GM18517 (cell line): Measurements from ENCODE around the gene CPXM2.
"Not testable (repeated sequence)": the region's sequence is repeated elsewhere in the genome, so short reads cannot be mapped to it uniquely, and the experiment has no call there.

ENCODE experiments used
- ATAC-seq: cut with Tn5 transposase; IDR thresholded peaks from one replicate; pipeline ENCODE4 v1.9.1; 2021; ENCODE audit warnings: mild to moderate bottlenecking, moderate library complexity; ENCODE audit not compliant: unreplicated experiment

The CPXM2 gene

DNA sequence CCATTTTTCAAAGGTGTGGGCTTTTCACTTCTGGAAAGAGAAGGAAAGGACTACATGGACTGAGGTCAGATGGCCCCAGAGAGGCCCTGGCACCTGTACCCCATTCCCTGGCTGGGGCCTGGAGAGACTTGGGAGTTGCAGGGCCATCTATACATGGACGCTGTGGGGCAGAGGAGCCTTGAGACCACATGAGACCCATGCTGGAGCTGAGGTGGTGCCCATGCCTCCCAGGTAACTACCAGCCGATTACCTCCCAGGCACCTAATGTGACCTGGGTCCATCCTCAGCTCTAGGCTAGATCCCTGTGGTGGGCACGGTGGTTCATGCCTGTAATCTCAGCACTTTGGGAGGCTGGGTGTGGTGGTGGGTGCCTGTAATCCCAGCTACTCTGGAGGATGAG is 144.2 kb downstream of the CPXM2 start:
- no peak for ATAC-seq

- no peak for ATAC-seq
Measured at GRCh38 chr10:123746942-123747341, 144.7 kb downstream of the CPXM2 start.

GRCh38 chr10:123746520-123746919 is 145.1 kb downstream of the CPXM2 start:
- no peak for ATAC-seq

- no peak for ATAC-seq
Measured at GRCh38 chr10:123746061-123746460, 145.5 kb downstream of the CPXM2 start.

DNA sequence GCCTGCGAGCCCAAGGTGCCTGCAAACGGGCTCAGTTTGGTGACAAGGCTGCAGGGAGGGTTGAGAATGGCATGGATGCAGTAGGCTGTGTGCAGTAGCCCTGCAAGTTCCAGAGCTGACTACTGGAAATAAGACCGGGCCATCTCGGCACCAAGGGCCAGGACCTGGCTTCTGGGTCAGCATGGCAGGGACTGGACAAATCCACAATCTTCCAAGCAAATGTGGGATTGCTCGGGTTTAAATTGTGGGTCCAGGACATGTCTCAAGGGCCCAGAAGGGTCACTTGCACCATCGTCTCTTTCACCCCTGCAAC is 147.4 kb downstream of the CPXM2 start:
- no peak for ATAC-seq

DNA sequence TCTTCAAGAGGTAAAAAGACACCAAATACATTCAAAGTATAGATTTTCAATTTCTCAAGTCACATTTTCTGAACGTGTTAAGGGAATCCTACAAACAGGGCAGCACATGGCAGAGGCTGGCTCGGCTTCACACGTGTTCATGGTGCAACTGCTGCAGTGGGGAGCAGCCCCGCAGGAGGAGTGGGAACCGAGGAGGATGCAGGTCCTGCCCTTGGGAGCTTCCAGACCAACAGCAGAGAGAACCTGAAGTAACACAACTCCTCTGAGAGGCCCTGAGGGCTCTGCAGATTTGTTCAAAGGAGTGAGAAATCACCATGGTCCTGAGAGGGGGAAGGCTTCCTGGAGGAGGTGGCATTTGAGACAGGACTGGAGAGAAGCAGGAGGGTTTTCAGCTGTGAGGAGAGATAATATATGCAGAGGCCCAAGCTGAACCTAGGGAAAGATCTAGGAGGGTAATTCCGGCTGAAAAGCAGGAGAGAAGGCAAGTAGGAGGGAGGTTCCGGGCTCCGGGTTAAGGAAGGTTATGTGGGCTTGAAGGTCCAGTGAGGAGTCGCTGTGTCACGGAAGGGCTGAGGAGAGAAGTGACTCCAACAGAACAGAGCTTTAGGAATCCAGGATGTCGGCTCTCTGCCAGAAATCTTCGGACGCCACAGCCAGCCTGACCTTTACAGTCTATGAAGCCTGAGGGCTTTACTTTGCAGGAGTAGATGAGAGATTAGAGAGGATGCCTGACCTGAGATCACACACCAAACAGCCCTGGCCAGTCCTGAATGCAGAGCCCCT is 148.0 kb downstream of the CPXM2 start:
- no peak for ATAC-seq

DNA sequence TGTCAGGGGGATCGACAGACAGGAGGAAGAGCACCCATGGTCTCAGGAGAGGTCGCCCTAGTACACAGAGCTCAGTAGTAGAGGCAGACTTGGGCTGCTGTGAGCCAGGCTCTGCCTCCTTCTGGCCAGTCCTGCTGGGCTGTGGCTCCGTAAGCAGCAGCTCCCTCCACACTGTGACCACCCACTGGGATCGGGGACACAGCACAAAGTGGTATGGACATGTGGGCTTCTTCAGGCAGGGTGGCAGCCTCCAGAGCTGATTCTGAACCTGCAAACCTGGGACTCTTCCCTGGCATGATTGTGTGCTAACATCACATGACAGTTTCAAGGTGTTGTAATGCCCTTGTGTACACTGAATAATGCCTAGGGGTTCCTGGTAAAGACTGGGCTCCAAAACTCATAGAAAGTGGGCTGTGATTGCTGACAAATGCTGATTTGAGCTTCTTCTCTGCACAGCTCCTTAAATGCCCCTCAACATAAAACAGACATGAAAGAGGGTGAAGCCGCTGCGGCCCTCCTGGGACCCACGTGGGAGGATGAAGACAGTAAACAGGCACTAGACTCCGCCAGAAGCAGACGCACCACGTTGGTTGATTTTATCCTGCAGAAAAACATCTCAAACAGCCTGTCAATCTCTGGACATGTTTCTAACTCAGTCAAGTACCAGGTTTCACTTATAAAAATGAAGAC is 148.7 kb downstream of the CPXM2 start:
- ATAC-seq: no peak

DNA sequence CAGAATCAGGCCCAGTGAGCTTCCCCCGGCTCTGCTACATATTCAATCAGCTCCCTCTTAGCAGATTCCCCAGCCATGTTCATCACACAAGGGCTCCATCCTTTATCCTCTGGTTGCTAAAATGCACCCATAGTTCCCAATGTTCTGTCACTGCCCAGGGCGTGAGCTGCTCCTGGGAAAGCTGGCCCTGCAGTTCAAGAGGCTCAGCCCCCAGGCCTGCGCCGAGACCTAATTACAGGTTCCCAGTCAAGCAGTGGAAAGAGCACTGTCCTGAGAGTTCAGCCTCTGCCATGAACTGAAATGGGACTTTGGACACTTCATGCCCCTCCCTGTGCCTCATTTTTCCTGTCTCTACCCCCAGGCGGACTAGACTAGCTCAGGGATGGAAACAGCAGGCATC is 149.9 kb downstream of the CPXM2 start:
- ATAC-seq: no peak

DNA sequence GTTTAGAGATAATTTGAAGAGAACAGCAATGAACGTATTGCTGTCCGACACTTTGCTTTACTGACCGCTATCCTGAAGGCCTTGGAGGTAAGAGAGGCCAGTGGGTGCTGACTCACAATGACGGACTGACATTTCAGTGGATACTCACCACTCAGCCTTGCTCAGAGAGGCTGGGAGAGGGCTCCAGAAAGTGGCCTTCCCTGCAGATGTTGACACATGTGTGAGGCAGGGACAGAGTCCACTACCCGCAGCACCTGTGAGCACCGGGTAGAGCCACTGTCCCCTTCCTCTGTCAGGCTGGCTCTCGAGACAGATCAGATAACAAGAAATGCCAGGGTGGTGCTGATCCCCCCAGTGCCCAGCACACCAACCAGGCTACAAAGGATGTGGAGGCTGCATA is 150.5 kb downstream of the CPXM2 start:
- ATAC-seq: no peak

GRCh38 chr10:123736917-123737316 is 154.7 kb downstream of the CPXM2 start:
- ATAC-seq: not testable (repeated sequence)

DNA sequence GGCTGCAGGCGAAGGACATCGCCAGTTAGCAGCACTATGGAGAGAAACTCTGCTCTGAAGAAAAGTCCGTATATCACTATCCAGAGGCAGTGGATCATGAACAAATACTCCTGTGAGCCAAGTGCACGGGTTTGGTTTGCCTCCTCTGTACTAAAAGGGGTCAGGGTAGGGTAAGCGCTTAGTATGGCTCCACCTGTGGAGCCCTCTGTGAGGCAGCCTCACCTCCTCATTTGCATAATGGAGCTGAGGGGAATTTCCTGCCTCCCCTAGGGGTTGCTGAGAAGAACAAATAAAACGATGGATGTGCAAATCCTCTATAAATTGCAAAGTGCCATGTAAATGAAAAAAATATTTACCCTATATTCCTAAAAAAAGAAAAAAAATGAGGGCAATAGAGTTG is 162.1 kb downstream of the CPXM2 start:
- ATAC-seq: no peak

DNA sequence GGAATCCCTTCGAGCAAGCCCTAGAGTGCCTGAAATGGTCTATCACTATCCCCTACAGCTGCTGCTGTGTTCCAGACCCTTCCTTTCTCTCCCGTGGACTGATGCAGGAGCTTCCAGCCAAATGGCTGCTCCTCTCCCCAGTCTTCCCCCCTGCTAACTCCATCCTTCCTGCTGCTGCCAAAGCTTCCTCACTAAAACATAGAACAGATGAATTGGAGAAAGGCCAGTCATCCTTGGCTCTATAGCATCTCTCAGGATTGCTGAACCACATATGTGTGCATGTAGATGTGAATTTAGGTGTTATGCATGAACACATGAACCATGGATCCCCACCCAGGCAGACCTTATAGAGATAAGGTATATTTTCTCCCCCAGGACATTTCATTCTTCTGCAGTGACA is 164.8 kb downstream of the CPXM2 start:
- no peak for ATAC-seq

GRCh38 chr10:123726381-123726780 is 165.2 kb downstream of the CPXM2 start:
- ATAC-seq: no peak

- no peak for ATAC-seq
Measured at GRCh38 chr10:123724747-123725146, 166.9 kb downstream of the CPXM2 start.

DNA sequence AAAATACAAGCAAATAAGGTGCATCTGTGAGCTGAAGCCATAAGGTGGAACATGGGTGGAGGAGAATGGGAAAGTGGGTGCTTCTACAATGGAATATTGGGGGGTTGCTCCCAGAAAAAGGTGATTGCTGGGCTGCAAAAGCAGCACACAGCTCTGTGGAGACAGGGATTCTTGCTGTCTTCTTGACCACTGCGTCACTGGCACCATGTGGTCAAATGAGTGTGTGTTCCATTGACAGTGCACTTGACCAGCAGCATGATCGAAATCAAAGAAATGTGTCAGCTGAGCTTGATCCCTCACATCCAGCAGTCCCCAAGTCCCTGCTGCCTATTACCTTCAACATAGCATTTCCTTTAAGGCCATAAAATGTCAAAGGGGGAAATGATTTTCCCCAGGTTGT is 169.3 kb downstream of the CPXM2 start:
- ATAC-seq: no peak

DNA sequence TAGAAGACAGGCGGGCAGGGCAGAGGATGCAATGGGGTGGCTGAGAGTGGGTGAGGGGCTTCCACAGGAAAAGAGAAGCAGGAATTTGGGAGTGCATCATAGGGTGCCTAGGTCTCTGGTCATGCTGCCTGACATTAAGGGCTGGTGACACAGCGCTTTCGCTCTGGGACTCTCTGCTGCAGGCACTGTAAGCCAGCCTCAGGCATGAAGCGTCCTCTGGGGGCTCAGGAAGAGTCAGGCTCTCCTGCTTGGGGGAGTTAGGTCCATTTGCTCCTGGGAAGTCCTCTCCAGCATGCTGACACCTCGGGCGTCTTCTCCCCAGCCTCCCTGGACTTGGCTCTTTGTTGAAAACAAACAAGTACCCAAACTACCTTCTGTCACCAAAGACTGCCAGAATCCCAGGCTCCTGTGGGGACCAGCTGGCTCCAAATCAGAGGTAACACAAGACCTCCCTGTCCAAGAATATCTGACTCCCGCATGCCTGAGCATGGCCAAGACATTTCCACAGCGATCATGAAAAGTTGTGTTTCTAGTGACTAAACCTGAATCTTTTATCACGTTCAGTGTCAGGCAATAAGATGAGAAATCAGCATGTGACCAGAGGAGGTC is 170.1 kb downstream of the CPXM2 start:
- no peak for ATAC-seq

DNA sequence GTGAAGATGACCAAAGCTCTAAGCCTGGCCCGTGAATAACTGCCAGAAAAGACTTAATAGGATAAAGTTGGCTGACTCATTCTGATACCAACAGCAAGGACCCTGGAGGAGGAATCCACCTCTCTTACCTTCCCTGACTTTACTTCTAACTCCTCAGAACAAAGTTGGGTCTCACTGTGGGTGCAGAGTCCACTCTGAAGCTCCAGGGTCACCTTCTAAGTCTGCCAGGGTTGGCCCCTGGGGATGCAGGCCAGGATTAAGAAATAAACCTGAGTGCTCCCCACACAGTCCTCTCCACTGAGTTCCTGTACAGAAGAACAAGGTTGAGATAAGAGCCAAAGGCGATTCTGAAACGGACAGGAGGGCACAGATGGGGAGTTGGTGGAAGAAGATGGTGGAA is 171.1 kb downstream of the CPXM2 start:
- no peak for ATAC-seq

- no peak for ATAC-seq
Measured at GRCh38 chr10:123718544-123719060, 173.0 kb downstream of the CPXM2 start.

GRCh38 chr10:123717336-123717735 is 174.3 kb downstream of the CPXM2 start:
- ATAC-seq: no peak

DNA sequence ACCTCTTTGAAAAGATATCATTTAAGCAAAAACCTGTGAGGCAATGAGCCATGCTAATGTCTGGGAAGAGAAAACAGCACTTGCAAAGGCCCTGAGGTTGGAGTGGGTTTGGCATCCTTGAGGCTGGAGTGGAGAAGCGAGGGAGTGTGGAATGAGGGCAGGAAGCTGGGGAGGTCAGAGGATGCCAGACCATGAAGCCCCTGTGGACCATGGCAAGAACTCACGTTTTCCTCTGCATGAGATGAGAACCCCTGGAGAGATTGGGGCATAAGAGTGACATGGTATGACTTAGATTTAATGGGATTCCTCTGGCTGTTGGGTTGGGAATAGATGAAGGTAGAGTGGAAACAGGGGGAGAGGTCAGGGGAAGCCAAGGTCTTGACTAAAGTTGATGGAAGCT is 176.1 kb downstream of the CPXM2 start:
- no peak for ATAC-seq

GRCh38 chr10:123706236-123706635 is 185.4 kb downstream of the CPXM2 start:
- ATAC-seq: no peak

DNA sequence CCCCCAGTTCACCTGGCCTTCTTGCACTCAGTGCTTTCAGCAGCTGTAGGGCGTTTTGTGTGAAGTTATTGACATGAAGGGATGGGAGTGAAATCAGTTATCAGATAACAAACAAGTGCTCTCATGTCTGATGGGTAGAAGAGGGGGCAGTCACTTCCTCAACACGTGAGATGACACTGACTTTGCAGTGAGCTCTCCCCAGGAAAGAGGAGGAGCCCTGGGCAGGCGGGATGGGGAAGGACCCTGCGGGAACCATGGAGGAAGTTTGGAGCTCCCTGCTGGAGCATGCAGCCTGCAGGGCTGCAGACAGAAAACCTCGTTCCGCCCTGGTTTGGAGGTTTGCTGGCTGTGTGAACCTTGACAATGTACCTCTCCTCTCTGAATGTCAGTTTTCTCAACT is 186.8 kb downstream of the CPXM2 start:
- no peak for ATAC-seq
